ENCODE results near the gene KRT13. TPM values are rescaled to one million over a fixed set of nuclear protein-coding genes. Genes with fewer than 3 reads are reported as not detected.

The KRT13 gene
- total RNA-seq, 1 experiment from 2014 or later: not detected

- no peak for TF ChIP-seq NR1H2 (CRISPR knock-in tag; IDR thresholded peaks at IDR 0.05)
Observed at GRCh38 chr17:41530062-41531048, 24.9 kb upstream of the KRT13 start (continued).

GRCh38 chr17:41529491-41529915 lies 24.1 kb upstream of the KRT13 start:
- H3K9me3 Mint-ChIP-seq: no peaks in the 10 kb centered on the region
- no peak for DNase-seq (ENCODE audit: low spot score)
- H3K4me3 Mint-ChIP-seq: peak overlapping the region; percentile 89
- peaks cover 6% of the 10 kb centered on the region for H3K27me3 Mint-ChIP-seq (ENCODE audit: low read depth)
- ChIA-PET POLR2A (interaction anchor here (1.2 to 3.7 kb wide), 4 partner anchors 9 to 118 kb away, joined by 4 to 22 read pairs (median 6); no protein-coding TSS in a partner anchor), CTCF (interaction anchor here (1.1 to 7.5 kb wide), 8 partner anchors 19 to 136 kb away, joined by 3 to 125 read pairs (median 16); no protein-coding TSS in a partner anchor)
- H3K4me1 Mint-ChIP-seq: peaks cover 34% of the 10 kb centered on the region
- no peak for TF ChIP-seq SMAD3 (CRISPR knock-in tag; IDR thresholded peaks at IDR 0.05; ENCODE audit: borderline replicate concordance)
- TF ChIP-seq GABPB1 (CRISPR knock-in tag; IDR thresholded peaks at IDR 0.05): no peak
- no peak for TF ChIP-seq ZBTB43 (CRISPR knock-in tag; IDR thresholded peaks at IDR 0.05)
- TF ChIP-seq IRF2 (CRISPR knock-in tag; IDR thresholded peaks at IDR 0.05; ENCODE audit: borderline replicate concordance, low read depth): no peak
- TF ChIP-seq JAZF1 (CRISPR knock-in tag; IDR thresholded peaks at IDR 0.05): no peak
- TF ChIP-seq TEAD4 (CRISPR knock-in tag; IDR thresholded peaks at IDR 0.05): no peak
- no peak for TF ChIP-seq ZNF512 (CRISPR knock-in tag; IDR thresholded peaks at IDR 0.05; ENCODE audit: borderline replicate concordance)
- TF ChIP-seq ARID4B (CRISPR knock-in tag; IDR thresholded peaks at IDR 0.05; ENCODE audit: borderline replicate concordance): no peak
- TF ChIP-seq CREB1 (CRISPR knock-in tag; IDR thresholded peaks at IDR 0.05): no peak
- H3K36me3 Mint-ChIP-seq: peaks cover 10% of the 10 kb centered on the region
- no peak for ATAC-seq
- H3K27ac Mint-ChIP-seq: peak overlapping the region; percentile 95; the same call in 1 of the 2 replicates

GRCh38 chr17:41528959-41529353 lies 23.5 kb upstream of the KRT13 start:
- H3K27me3 Mint-ChIP-seq (ENCODE audit: low read depth): peaks cover 6% of the 10 kb centered on the region
- H3K9me3 Mint-ChIP-seq: no peaks in the 10 kb centered on the region
- H3K27ac Mint-ChIP-seq: peak overlapping the region; percentile 95; the same call in 1 of the 2 replicates
- ChIA-PET CTCF (interaction anchor here (1.0 to 7.5 kb wide), 12 partner anchors 19 to 139 kb away, joined by 3 to 125 read pairs (median 8); no protein-coding TSS in a partner anchor), POLR2A (interaction anchor here (0.5 to 3.7 kb wide), 13 partner anchors 10 to 644 kb away, joined by 3 to 22 read pairs (median 4); partner anchors contain the start of gene JUP)
- ATAC-seq (no peak), DNase-seq (ENCODE audit: low spot score) (no peak)
- peaks cover 16% of the 10 kb centered on the region for H3K36me3 Mint-ChIP-seq
- peaks cover 34% of the 10 kb centered on the region for H3K4me1 Mint-ChIP-seq
- TF ChIP-seq ZNF423 (CRISPR knock-in tag; IDR thresholded peaks at IDR 0.05) (no peak), ZNF671 (CRISPR knock-in tag; IDR thresholded peaks at IDR 0.05) (no peak), OVOL2 (CRISPR knock-in tag; IDR thresholded peaks at IDR 0.05; ENCODE audit: borderline replicate concordance) (no peak), MLX (CRISPR knock-in tag; IDR thresholded peaks at IDR 0.05) (no peak), SOX15 (CRISPR knock-in tag; IDR thresholded peaks at IDR 0.05) (no peak), ZNF138 (CRISPR knock-in tag; conservative IDR thresholded peaks at IDR 0.05) (no peak), ZNF416 (CRISPR knock-in tag; IDR thresholded peaks at IDR 0.05) (no peak), NR1H2 (CRISPR knock-in tag; IDR thresholded peaks at IDR 0.05) (no peak), ZNF396 (CRISPR knock-in tag; IDR thresholded peaks at IDR 0.05; ENCODE audit: borderline replicate concordance) (no peak), MAX (CRISPR knock-in tag; IDR thresholded peaks at IDR 0.05) (no peak)
- H3K4me3 Mint-ChIP-seq: peak overlapping the region; percentile 89
